Stimulated activated naive B cell treated with anti-CD40 and anti-IgM and Interleukin-4, amounts not matched to agents 10 μg/mL and 1 μg/mL and 100 μg/mL, for 72 hours (primary cell): ENCODE measurements around the gene WASHC1.
"Not testable (repeated sequence)": the region's sequence is repeated elsewhere in the genome, so short reads cannot be mapped to it uniquely, and the experiment has no call there.

ENCODE experiments used
- ATAC-seq, 2 donors: fragments of 150-1000 bp; cut with Tn5 transposase; replicated peaks; 2 replicates each; pipeline ENCODE4 v1.10.0; 2021; ENCODE audit warnings: moderate library complexity in 1 of 2
- DNase-seq: peaks from one replicate; pipeline ENCODE4 v3.0.0; 2021
- H3K27ac Mint-ChIP-seq: one replicate; pipeline ENCODE4 v1.8.0; 2022; ENCODE audit warnings: mild to moderate bottlenecking, mixed read lengths
- H3K27me3 Mint-ChIP-seq, 2 donors: one replicate each; pipeline ENCODE4 v1.8.0; 2022; ENCODE audit warnings: mixed read lengths in 2 of 2
- H3K36me3 Mint-ChIP-seq, 2 donors: one replicate each; pipeline ENCODE4 v1.8.0; 2022; ENCODE audit warnings: mixed read lengths in 2 of 2, mild to moderate bottlenecking in 1 of 2
- H3K4me1 Mint-ChIP-seq, 2 donors: one replicate each; pipeline ENCODE4 v1.8.0; 2022; ENCODE audit warnings: mixed read lengths in 2 of 2, mild to moderate bottlenecking in 1 of 2
- H3K4me3 Mint-ChIP-seq, 2 donors: one replicate each; pipeline ENCODE4 v1.8.0; 2022; ENCODE audit warnings: mild to moderate bottlenecking in 2 of 2, mixed read lengths in 2 of 2, moderate library complexity in 1 of 2
- H3K9me3 Mint-ChIP-seq, 2 donors: one replicate each; pipeline ENCODE4 v1.8.0; 2022; ENCODE audit warnings: mixed read lengths in 2 of 2, mild to moderate bottlenecking in 1 of 2

Gene WASHC1

GRCh38 chr9:43116-43515 is 13.9 kb upstream of the WASHC1 start:
- not testable (repeated sequence) for H3K27ac Mint-ChIP-seq, H3K36me3 Mint-ChIP-seq, ATAC-seq, H3K9me3 Mint-ChIP-seq, DNase-seq, H3K4me1 Mint-ChIP-seq, H3K4me3 Mint-ChIP-seq
- peaks cover 0 to 13% of the 10 kb centered on the region in 2 donors for H3K27me3 Mint-ChIP-seq

GRCh38 chr9:41819-42218 is 12.6 kb upstream of the WASHC1 start:
- H3K9me3 Mint-ChIP-seq, DNase-seq, H3K4me3 Mint-ChIP-seq, H3K36me3 Mint-ChIP-seq, H3K27ac Mint-ChIP-seq, ATAC-seq, H3K4me1 Mint-ChIP-seq: not testable (repeated sequence)
- H3K27me3 Mint-ChIP-seq: peaks cover 0 to 13% of the 10 kb centered on the region in 2 donors

GRCh38 chr9:41261-41676 is 12.0 kb upstream of the WASHC1 start:
- H3K27ac Mint-ChIP-seq, ATAC-seq, H3K4me3 Mint-ChIP-seq, H3K4me1 Mint-ChIP-seq, H3K9me3 Mint-ChIP-seq, H3K36me3 Mint-ChIP-seq, DNase-seq: not testable (repeated sequence)
- peaks cover 0 to 13% of the 10 kb centered on the region in 2 donors for H3K27me3 Mint-ChIP-seq

GRCh38 chr9:32308-32707 is 3.1 kb upstream of the WASHC1 start:
- not testable (repeated sequence) for H3K4me3 Mint-ChIP-seq, H3K27ac Mint-ChIP-seq, H3K27me3 Mint-ChIP-seq, DNase-seq, H3K9me3 Mint-ChIP-seq, H3K4me1 Mint-ChIP-seq, ATAC-seq, H3K36me3 Mint-ChIP-seq

DNA sequence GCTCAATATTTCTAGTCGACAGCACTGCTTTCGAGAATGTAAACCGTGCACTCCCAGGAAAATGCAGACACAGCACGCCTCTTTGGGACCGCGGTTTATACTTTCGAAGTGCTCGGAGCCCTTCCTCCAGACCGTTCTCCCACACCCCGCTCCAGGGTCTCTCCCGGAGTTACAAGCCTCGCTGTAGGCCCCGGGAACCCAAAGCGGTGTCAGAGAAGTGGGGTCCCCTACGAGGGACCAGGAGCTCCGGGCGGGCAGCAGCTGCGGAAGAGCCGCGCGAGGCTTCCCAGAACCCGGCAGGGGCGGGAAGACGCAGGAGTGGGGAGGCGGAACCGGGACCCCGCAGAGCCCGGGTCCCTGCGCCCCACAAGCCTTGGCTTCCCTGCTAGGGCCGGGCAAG is 481 bp downstream of the WASHC1 start:
- H3K9me3 Mint-ChIP-seq, H3K36me3 Mint-ChIP-seq, H3K4me3 Mint-ChIP-seq, DNase-seq, H3K27ac Mint-ChIP-seq, H3K27me3 Mint-ChIP-seq, H3K4me1 Mint-ChIP-seq, ATAC-seq: not testable (repeated sequence)

DNA sequence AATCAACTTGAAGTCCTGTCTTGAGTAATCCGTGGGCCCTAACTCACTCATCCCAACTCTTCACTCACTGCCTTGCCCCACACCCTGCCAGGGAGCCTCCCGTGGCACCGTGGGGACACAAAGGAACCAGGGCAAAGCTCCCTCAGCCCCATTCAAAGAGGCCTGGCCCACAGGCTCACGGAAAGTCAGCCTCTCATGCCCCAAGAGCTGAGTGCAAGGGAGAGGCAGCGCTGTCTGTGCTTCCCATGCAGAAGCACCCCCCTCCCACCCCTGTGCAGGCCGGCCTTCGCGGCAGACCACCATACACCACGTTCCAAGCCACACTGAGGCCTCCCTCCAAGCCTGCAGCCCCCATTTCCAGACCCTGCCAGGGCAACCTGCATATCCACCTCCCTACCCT is 7.6 kb downstream of the WASHC1 start:
- H3K4me1 Mint-ChIP-seq, H3K27ac Mint-ChIP-seq, H3K36me3 Mint-ChIP-seq, H3K9me3 Mint-ChIP-seq, DNase-seq, H3K4me3 Mint-ChIP-seq, ATAC-seq, H3K27me3 Mint-ChIP-seq: not testable (repeated sequence)

DNA sequence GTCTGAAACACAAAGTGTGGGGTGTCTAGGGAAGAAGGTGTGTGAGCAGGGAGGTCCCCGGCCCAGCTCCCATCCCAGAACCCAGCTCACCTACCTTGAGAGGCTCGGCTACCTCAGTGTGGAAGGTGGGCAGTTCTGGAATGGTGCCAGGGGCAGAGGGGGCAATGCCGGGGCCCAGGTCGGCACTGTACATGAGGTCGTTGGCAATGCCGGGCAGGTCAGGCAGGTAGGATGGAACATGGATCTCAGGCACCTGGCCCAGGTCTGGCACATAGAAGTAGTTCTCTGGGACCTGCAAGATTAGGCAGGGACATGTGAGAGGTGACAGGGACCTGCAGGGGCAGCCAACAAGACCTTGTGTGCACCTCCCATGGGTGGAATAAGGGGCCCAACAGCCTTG is 12.4 kb downstream of the WASHC1 start:
- H3K4me1 Mint-ChIP-seq, H3K27ac Mint-ChIP-seq, DNase-seq, H3K36me3 Mint-ChIP-seq, ATAC-seq, H3K27me3 Mint-ChIP-seq, H3K9me3 Mint-ChIP-seq, H3K4me3 Mint-ChIP-seq: not testable (repeated sequence)

- not testable (repeated sequence) for H3K4me3 Mint-ChIP-seq, H3K36me3 Mint-ChIP-seq, DNase-seq, H3K27me3 Mint-ChIP-seq, H3K4me1 Mint-ChIP-seq, H3K9me3 Mint-ChIP-seq, H3K27ac Mint-ChIP-seq, ATAC-seq
These were observed 15.0 kb downstream of the WASHC1 start for GRCh38 chr9:14129-14809.

GRCh38 chr9:11206-11605 is 18.1 kb downstream of the WASHC1 start:
- not testable (repeated sequence) for H3K27me3 Mint-ChIP-seq, H3K4me1 Mint-ChIP-seq, ATAC-seq, H3K4me3 Mint-ChIP-seq, H3K9me3 Mint-ChIP-seq, H3K27ac Mint-ChIP-seq, H3K36me3 Mint-ChIP-seq
- DNase-seq: peak; percentile 75

- not testable (repeated sequence) for H3K27ac Mint-ChIP-seq, ATAC-seq, H3K9me3 Mint-ChIP-seq, H3K4me1 Mint-ChIP-seq, H3K36me3 Mint-ChIP-seq, H3K27me3 Mint-ChIP-seq
- DNase-seq: peak; percentile 1
- H3K4me3 Mint-ChIP-seq: peak overlapping the region in 1 of 2 donors; percentile 60
These were observed 18.6 kb downstream of the WASHC1 start for GRCh38 chr9:10653-11053.

DNA sequence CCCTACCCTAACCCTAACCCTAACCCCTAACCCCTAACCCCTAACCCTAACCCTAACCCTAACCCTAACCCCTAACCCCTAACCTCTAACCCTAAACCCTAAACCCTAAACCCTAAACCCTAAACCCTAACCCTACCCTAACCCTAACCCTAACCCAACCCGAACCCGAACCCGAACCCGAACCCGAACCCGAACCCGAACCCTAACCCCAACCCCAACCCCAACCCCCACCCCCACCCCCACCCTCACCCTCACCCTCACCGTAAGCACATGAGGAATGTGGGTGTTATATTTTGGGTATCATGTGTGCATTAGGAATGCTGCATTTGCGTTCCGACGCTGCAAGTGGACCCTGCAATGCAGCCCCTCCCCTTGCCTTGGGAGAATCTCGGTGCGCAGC is 19.0 kb downstream of the WASHC1 start:
- not testable (repeated sequence) for H3K9me3 Mint-ChIP-seq, H3K27ac Mint-ChIP-seq, DNase-seq, ATAC-seq, H3K4me1 Mint-ChIP-seq, H3K27me3 Mint-ChIP-seq, H3K4me3 Mint-ChIP-seq, H3K36me3 Mint-ChIP-seq
